GM12873 (cell line): Measurements from ENCODE around the gene DUOXA2.

Experiments
- CTCF ChIP-seq: IDR thresholded peaks from 2 replicates; pipeline ENCODE4 v1.5.1; 2012; ENCODE audit warnings: low read depth, mild to moderate bottlenecking, moderate library complexity, low read length, control low read depth; ENCODE audit not compliant: insufficient read depth; ENCODE audit errors: missing control alignments

The DUOXA2 gene

GRCh38 chr15:45107941-45108630, 6.0 kb upstream of the DUOXA2 start:
- no peak for TF ChIP-seq CTCF

GRCh38 chr15:45110256-45110820, 3.8 kb upstream of the DUOXA2 start:
- peak; percentile 36 for TF ChIP-seq CTCF

GRCh38 chr15:45111390-45112142, 2.6 kb upstream of the DUOXA2 start:
- TF ChIP-seq CTCF = no peak

GRCh38 chr15:45112143-45112590, 2.0 kb upstream of the DUOXA2 start:
- no peak for TF ChIP-seq CTCF

GRCh38 chr15:45112591-45113379, 1.3 kb upstream of the DUOXA2 start:
- no peak for TF ChIP-seq CTCF

GRCh38 chr15:45113380-45113990, 641 bp upstream of the DUOXA2 start:
- no peak for TF ChIP-seq CTCF

GRCh38 chr15:45114751-45115085, 592 bp downstream of the DUOXA2 start:
- TF ChIP-seq CTCF = no peak
